Chondrocyte (in vitro differentiated cells): ENCODE data around the gene RNF13. TPM values are rescaled to one million over a fixed set of nuclear protein-coding genes. Genes with fewer than 3 reads are reported as not detected.

Experiments
- DNase-seq: peaks from one replicate; pipeline ENCODE4 v3.0.0; 2021; ENCODE audit warnings: mixed read lengths, low spot score
- H3K27ac Mint-ChIP-seq: one replicate; pipeline ENCODE4 v1.8.0; 2021; ENCODE audit warnings: mild to moderate bottlenecking, moderate library complexity, mixed read lengths; ENCODE audit not compliant: unreplicated experiment
- H3K27me3 Mint-ChIP-seq: 2 replicates; pipeline ENCODE4 v1.8.0; 2021; ENCODE audit warnings: low read depth, mixed read lengths
- H3K36me3 Mint-ChIP-seq: 2 replicates; pipeline ENCODE4 v1.8.0; 2021; ENCODE audit warnings: low read depth, mixed read lengths
- H3K4me1 Mint-ChIP-seq: 2 replicates; pipeline ENCODE4 v1.8.0; 2021; ENCODE audit warnings: low read depth, mild to moderate bottlenecking, mixed read lengths
- H3K4me3 Mint-ChIP-seq: one replicate; pipeline ENCODE4 v1.8.0; 2021; ENCODE audit warnings: mild to moderate bottlenecking, moderate library complexity, mixed read lengths; ENCODE audit not compliant: unreplicated experiment
- H3K9me3 Mint-ChIP-seq: 2 replicates; pipeline ENCODE4 v1.8.0; 2021; ENCODE audit warnings: low read depth, mixed read lengths
- total RNA-seq: library from RNA; stranded (reverse); gene quantifications from 3 replicates; pipeline ENCODE4 v1.2.1, GENCODE V29; 2021
- TF ChIP-seq, protein P1 (sequence below): fragments of 200-600 bp; sonication (generic); IDR thresholded peaks from 2 replicates; pipeline ENCODE4 v1.5.0; 2021; ENCODE audit warnings: antibody characterized with exemption, mild to moderate bottlenecking, moderate library complexity

Gene RNF13
- total RNA-seq, 1 donor from 2014 or later = 43.1 TPM

GRCh38 chr3:149901770-149902169 is 88.8 kb downstream of the RNF13 start:
- Mint-ChIP-seq H3K4me1 (peaks cover 19% of the 10 kb centered on the region), H3K27ac (no peak overlapping the region), H3K27me3 (no peaks in the 10 kb centered on the region), H3K4me3 (no peak overlapping the region), H3K36me3 (no peaks in the 10 kb centered on the region), H3K9me3 (no peaks in the 10 kb centered on the region)
- DNase-seq = no peak
- TF ChIP-seq, protein P1, sequence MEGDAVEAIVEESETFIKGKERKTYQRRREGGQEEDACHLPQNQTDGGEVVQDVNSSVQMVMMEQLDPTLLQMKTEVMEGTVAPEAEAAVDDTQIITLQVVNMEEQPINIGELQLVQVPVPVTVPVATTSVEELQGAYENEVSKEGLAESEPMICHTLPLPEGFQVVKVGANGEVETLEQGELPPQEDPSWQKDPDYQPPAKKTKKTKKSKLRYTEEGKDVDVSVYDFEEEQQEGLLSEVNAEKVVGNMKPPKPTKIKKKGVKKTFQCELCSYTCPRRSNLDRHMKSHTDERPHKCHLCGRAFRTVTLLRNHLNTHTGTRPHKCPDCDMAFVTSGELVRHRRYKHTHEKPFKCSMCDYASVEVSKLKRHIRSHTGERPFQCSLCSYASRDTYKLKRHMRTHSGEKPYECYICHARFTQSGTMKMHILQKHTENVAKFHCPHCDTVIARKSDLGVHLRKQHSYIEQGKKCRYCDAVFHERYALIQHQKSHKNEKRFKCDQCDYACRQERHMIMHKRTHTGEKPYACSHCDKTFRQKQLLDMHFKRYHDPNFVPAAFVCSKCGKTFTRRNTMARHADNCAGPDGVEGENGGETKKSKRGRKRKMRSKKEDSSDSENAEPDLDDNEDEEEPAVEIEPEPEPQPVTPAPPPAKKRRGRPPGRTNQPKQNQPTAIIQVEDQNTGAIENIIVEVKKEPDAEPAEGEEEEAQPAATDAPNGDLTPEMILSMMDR = no peak

DNA sequence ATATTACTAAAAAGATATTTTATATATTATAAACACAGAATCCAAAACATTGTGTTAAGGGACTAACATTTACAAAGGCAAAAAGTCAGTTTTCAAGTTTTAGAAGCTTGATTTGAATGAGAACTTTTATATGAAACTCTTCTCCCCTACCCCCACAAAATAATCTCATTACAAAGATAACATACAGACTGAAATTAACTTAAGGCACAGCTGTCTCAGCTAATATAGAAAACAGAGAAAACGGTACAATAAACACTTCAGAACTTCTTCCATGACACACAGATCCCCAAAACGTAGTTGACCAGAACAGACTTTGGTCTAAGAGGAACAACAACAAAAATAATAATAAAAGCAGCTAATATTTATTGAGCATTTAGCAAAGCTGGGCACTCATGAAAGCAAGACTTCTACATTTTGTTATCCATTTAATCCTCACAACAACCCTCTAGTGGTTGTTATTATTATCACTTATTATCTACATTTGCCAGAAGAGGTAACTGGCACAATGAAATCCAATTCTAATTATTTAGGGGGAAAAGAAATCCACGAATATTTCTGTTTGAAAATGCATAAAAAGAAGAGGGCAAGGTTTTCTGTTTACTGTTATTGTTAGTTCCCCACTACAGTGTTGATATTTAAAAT is 89.6 kb downstream of the RNF13 start:
- TF ChIP-seq, protein P1 = peak; percentile 72
- Mint-ChIP-seq H3K9me3 (no peaks in the 10 kb centered on the region), H3K27me3 (no peaks in the 10 kb centered on the region), H3K27ac (no peak overlapping the region), H3K4me1 (peaks cover 17% of the 10 kb centered on the region), H3K36me3 (no peaks in the 10 kb centered on the region), H3K4me3 (no peak overlapping the region)
- DNase-seq = no peak

DNA sequence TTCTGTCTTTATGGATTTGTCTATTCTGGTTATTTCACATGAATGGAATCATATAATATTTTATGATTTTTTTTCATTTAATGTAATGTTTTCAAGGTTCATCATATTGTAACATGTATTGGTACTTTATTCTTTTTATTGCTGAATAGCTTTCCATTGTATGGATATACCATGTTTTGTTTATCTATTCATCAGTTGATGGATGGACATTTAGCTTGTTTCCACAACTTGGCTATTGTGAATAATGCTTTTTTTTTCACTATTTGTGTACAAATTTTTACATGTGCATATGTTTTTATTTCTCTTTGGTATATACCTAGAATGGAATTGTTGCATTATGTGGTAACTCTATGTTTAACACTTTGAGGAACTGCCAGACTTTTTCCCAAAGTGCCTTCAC is 93.0 kb downstream of the RNF13 start:
- Mint-ChIP-seq H3K4me3 (no peak overlapping the region), H3K9me3 (no peaks in the 10 kb centered on the region), H3K4me1 (no peaks in the 10 kb centered on the region), H3K27me3 (no peaks in the 10 kb centered on the region), H3K27ac (no peak overlapping the region), H3K36me3 (no peaks in the 10 kb centered on the region)
- no peak for DNase-seq
- TF ChIP-seq, protein P1 = no peak

GRCh38 chr3:149908424-149908957 is 95.5 kb downstream of the RNF13 start:
- Mint-ChIP-seq H3K4me1 (no peaks in the 10 kb centered on the region), H3K36me3 (peaks cover 2% of the 10 kb centered on the region), H3K27me3 (no peaks in the 10 kb centered on the region), H3K27ac (no peak overlapping the region), H3K9me3 (no peaks in the 10 kb centered on the region), H3K4me3 (no peak overlapping the region)
- DNase-seq = no peak
- TF ChIP-seq, protein P1 = no peak

GRCh38 chr3:149909923-149910322 is 96.9 kb downstream of the RNF13 start:
- Mint-ChIP-seq H3K4me3 (no peak overlapping the region), H3K36me3 (peaks cover 5% of the 10 kb centered on the region), H3K4me1 (no peaks in the 10 kb centered on the region), H3K9me3 (no peaks in the 10 kb centered on the region), H3K27me3 (no peaks in the 10 kb centered on the region), H3K27ac (no peak overlapping the region)
- no peak for DNase-seq
- TF ChIP-seq, protein P1 = no peak
